CD14-positive monocyte (primary cell): ENCODE data around the gene FBLIM1. TPM values are rescaled to one million over a fixed set of nuclear protein-coding genes. Genes with fewer than 3 reads are reported as not detected.

Experiments used
- DNase-seq, 3 donors: peaks; one replicate each; pipeline ENCODE4 v3.0.0-alpha.2; 2011 to 2022
- H2AFZ ChIP-seq: 2 replicates; pipeline ENCODE4 v1.6.0; 2012; ENCODE audit warnings: mild to moderate bottlenecking, low read depth, low read length, inconsistent platforms; ENCODE audit not compliant: insufficient read depth, poor library complexity, severe bottlenecking
- H3K27ac ChIP-seq, 2 donors: 1 replicate in 1 of 2; 2 replicates in 1 of 2; pipeline ENCODE4 v1.5.1; 2012 to 2013; ENCODE audit warnings: low read length in 2 of 2, control low read depth in 1 of 2, inconsistent platforms in 1 of 2, low read depth in 1 of 2, mild to moderate bottlenecking in 1 of 2
- H3K27me3 ChIP-seq, 2 donors: one replicate each; pipeline versions ENCODE4 v1.6.0 to v1.6.1; 2011 to 2013; ENCODE audit warnings: low read length in 2 of 2; ENCODE audit not compliant: control insufficient read depth in 2 of 2, insufficient read depth in 2 of 2
- H3K36me3 ChIP-seq, 2 donors: replicated peaks in 1 of 2; 1 replicate in 1 of 2; 2 replicates in 1 of 2; pipeline versions ENCODE4 v1.5.1 to v1.6.1; 2012 to 2013; ENCODE audit warnings: low read length in 2 of 2, control low read depth in 1 of 2, inconsistent platforms in 1 of 2, mild to moderate bottlenecking in 1 of 2; ENCODE audit not compliant: insufficient read depth in 2 of 2, control insufficient read depth in 1 of 2
- H3K4me1 ChIP-seq, 2 donors: 1 replicate in 1 of 2; 2 replicates in 1 of 2; pipeline versions ENCODE4 v1.5.1 to v1.6.1; 2012 to 2013; ENCODE audit warnings: low read length in 2 of 2, control low read depth in 1 of 2, inconsistent platforms in 1 of 2, mild to moderate bottlenecking in 1 of 2, moderate library complexity in 1 of 2; ENCODE audit not compliant: insufficient read depth in 2 of 2, control insufficient read depth in 1 of 2
- H3K4me2 ChIP-seq: replicated peaks from 2 replicates; pipeline ENCODE3; 2012; ENCODE audit warnings: low read length, moderate library complexity, mild to moderate bottlenecking; ENCODE audit not compliant: poor library complexity, severe bottlenecking; ENCODE audit errors: extremely low read depth
- H3K4me3 ChIP-seq, 3 experiments: fragments of 200-600 bp in 1 of 3; sonication (generic) in 1 of 3; replicated peaks in 1 of 3; 1 replicate in 2 of 3; 2 replicates in 1 of 3; pipeline ENCODE4 v1.5.1; 2011 to 2013; ENCODE audit warnings: low read length in 3 of 3, mild to moderate bottlenecking in 3 of 3, control low read depth in 2 of 3, low read depth in 2 of 3, inconsistent platforms in 1 of 3, moderate library complexity in 1 of 3
- H3K79me2 ChIP-seq: 2 replicates; pipeline ENCODE4 v1.6.0; 2012; ENCODE audit warnings: mild to moderate bottlenecking, control low read depth, inconsistent platforms, low read length, moderate library complexity; ENCODE audit not compliant: insufficient read depth
- H3K9ac ChIP-seq: 2 replicates; pipeline ENCODE4 v1.6.0; 2017; ENCODE audit warnings: low read length, mild to moderate bottlenecking; ENCODE audit not compliant: insufficient read depth, poor library complexity, severe bottlenecking
- H3K9me3 ChIP-seq, 2 donors: replicated peaks in 1 of 2; 1 replicate in 1 of 2; 2 replicates in 1 of 2; pipeline versions ENCODE4 v1.5.1 to v1.6.1; 2012 to 2013; ENCODE audit warnings: low read length in 2 of 2, control low read depth in 1 of 2; ENCODE audit not compliant: control insufficient read depth in 1 of 2, insufficient read depth in 1 of 2
- H4K20me1 ChIP-seq: 2 replicates; pipeline ENCODE4 v1.6.0; 2012; ENCODE audit warnings: mild to moderate bottlenecking, low read length, control low read depth, moderate library complexity; ENCODE audit not compliant: insufficient read depth
- H3K27ac Mint-ChIP-seq, 7 donors: one replicate each; pipeline ENCODE4 v1.8.0; 2020; ENCODE audit warnings: mild to moderate bottlenecking in 7 of 7, mixed read lengths in 7 of 7, moderate library complexity in 6 of 7, inconsistent platforms in 2 of 7
- H3K27me3 Mint-ChIP-seq, 3 donors: one replicate each; pipeline ENCODE4 v1.8.0; 2021 to 2022; ENCODE audit warnings: low read depth in 3 of 3, mild to moderate bottlenecking in 3 of 3, mixed read lengths in 3 of 3, moderate library complexity in 3 of 3, inconsistent platforms in 1 of 3
- H3K36me3 Mint-ChIP-seq, 2 donors: one replicate each; pipeline ENCODE4 v1.8.0; 2020; ENCODE audit warnings: mixed read lengths in 2 of 2, inconsistent platforms in 1 of 2, mild to moderate bottlenecking in 1 of 2
- H3K4me1 Mint-ChIP-seq: one replicate; pipeline ENCODE4 v1.8.0; 2020; ENCODE audit warnings: mild to moderate bottlenecking, mixed read lengths
- H3K4me3 Mint-ChIP-seq, 2 donors: one replicate each; pipeline ENCODE4 v1.8.0; 2020; ENCODE audit warnings: mild to moderate bottlenecking in 2 of 2, mixed read lengths in 2 of 2, moderate library complexity in 1 of 2
- H3K9me3 Mint-ChIP-seq, 7 donors: one replicate each; pipeline ENCODE4 v1.8.0; 2020 to 2022; ENCODE audit warnings: mixed read lengths in 7 of 7, mild to moderate bottlenecking in 6 of 7, moderate library complexity in 6 of 7, inconsistent platforms in 2 of 7
- CTCF ChIP-seq: fragments of 200-600 bp; IDR thresholded peaks from one replicate; pipeline ENCODE4 v1.8.0; 2022; ENCODE audit warnings: antibody characterized with exemption, mild to moderate bottlenecking
- WGBS: methylation state at CpG from one replicate; pipeline ENCODE4 v1.1.5; 2013; ENCODE audit warnings: missing lambda C conversion rate; ENCODE audit not compliant: insufficient coverage; 5-methylcytosine and 5-hydroxymethylcytosine counted together
- intact Hi-C, 2 donors: fragments of 100-400 bp; cut with micrococcal nuclease; formaldehyde crosslinking; loops; one replicate each; pipeline versions ENCODE4 v1.15.0 to v1.15.1; 2023
- polyA plus RNA-seq, 3 donors: library from polyadenylated mRNA; depleted of rRNA in 1 of 3; unstranded in 2 of 3; stranded (reverse) in 1 of 3; fragments of 300-500 nt in 2 of 3; fragments of >200 nt in 1 of 3; fragmentation: Illumina TruSeq in 2 of 3; gene quantifications; 1 replicate in 2 of 3; 2 replicates in 1 of 3; pipeline ENCODE4 v1.2.3, GENCODE V29; 2012 to 2021

The FBLIM1 gene
- polyA plus RNA-seq, 3 donors = not detected

DNA sequence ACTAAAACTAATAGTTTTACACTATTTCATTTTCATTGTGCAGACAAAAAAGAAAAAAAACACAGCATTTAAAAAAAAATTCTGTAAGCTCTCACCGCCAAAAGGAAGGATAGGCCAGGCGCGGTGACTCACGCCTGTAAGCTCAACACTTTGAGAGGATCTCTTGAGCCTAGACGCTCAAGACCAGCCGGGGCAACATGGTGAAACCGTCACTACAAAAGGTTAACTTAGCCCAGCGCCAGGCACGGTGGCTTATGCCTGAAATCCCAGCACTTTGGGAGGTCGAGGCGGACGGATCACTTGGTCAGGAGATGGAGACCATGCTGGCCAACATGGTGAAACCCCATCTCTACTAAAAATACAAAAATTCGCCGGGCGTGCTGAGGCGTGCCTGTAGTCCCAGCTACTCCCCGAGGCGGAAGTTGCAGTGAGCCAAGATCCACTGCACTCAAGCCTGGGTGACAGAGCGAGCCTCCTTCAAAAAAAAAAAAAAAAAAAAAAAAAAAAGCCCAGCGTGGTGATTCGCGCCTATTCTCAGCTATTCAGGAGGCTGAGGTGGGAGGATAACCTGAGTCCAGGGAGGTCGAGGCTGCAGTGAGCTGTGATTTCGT is 74.6 kb downstream of the FBLIM1 start:
- H3K27me3 Mint-ChIP-seq = peaks cover 0 to 1% (median 0%) of the 10 kb centered on the region in 3 donors
- peak overlapping the region; percentile 56 to 99 for H3K27ac ChIP-seq
- peaks cover 74 to 81% of the 10 kb centered on the region in 2 donors for H3K4me1 ChIP-seq
- peaks cover 64% of the 10 kb centered on the region for H3K4me1 Mint-ChIP-seq
- no peaks in the 10 kb centered on the region for H3K9me3 ChIP-seq
- H3K4me3 Mint-ChIP-seq = peak overlapping the region; percentile 94
- H3K27ac Mint-ChIP-seq = peak overlapping the region; percentile 96 to 99 (median 98)
- peak overlapping the region; percentile 87 for H3K4me2 ChIP-seq
- no peaks in the 10 kb centered on the region for H3K36me3 ChIP-seq
- H3K36me3 Mint-ChIP-seq = peaks cover 5 to 6% of the 10 kb centered on the region in 2 donors
- H3K79me2 ChIP-seq = peaks cover 43% of the 10 kb centered on the region
- H3K9me3 Mint-ChIP-seq = peaks cover 0 to 1% (median 0%) of the 10 kb centered on the region in 7 donors
- no peaks in the 10 kb centered on the region for H4K20me1 ChIP-seq
- intact Hi-C loops = no loop called here
- 76% methylated on average over 8 of the region's 24 CpGs for WGBS
- peak overlapping the region; percentile 99 for H3K9ac ChIP-seq
- no peaks in the 10 kb centered on the region for H3K27me3 ChIP-seq
- peak; percentile 56 to 63 (median 60) for DNase-seq
- H2AFZ ChIP-seq = no peak overlapping the region
- H3K4me3 ChIP-seq = peak overlapping the region; percentile 84 to 98 (median 96)
- no peak for TF ChIP-seq CTCF

DNA sequence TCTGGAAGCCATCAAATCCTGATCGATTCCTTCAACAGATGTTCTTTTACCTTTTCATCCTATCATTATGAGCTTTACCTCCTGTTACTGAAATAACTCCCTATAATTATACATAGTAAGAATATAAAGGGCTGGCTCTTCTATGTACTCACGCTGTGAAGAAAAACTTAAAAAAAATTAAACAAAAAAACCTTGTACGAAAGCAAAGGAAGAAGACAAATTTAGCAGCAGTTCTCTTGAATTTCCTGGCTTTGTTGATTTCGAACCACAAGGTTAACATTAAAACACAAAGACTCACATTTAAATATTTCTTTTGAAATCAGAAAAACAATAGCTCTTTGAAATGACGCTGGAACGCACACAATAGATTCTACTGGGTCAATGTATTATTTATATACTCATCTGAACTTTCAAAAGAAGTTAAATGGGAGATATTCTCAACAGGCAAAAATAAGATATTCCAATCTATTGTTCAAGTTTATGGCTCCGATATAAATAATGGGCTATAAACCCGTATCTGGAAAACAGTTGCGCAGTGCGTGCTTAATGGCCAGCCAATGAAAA is 75.3 kb downstream of the FBLIM1 start:
- peak in 1 of 3 donors; percentile 74 for DNase-seq
- peaks cover 62% of the 10 kb centered on the region for H3K4me1 Mint-ChIP-seq

More for the DNA sequence above, 75.3 kb downstream of the FBLIM1 start:
- no peaks in the 10 kb centered on the region for H3K9me3 ChIP-seq
- no peaks in the 10 kb centered on the region for H3K27me3 ChIP-seq
- H3K4me3 ChIP-seq = peak overlapping the region; percentile 84 to 98 (median 96)
- H3K27me3 Mint-ChIP-seq = peaks cover 0 to 1% (median 0%) of the 10 kb centered on the region in 3 donors
- H3K4me3 Mint-ChIP-seq = peak overlapping the region; percentile 94
- peaks cover 46% of the 10 kb centered on the region for H3K79me2 ChIP-seq
- no peaks in the 10 kb centered on the region for H3K36me3 ChIP-seq
- H4K20me1 ChIP-seq = no peaks in the 10 kb centered on the region
- no peak for TF ChIP-seq CTCF
- peak overlapping the region; percentile 98 to 99 for H3K27ac ChIP-seq
- H3K4me2 ChIP-seq = peak overlapping the region; percentile 87
- H3K27ac Mint-ChIP-seq = peak overlapping the region; percentile 97 to 99 (median 98)
- peaks cover 0 to 1% (median 0%) of the 10 kb centered on the region in 7 donors for H3K9me3 Mint-ChIP-seq
- intact Hi-C loops = loop anchor here (1.0 to 2.0 kb wide), 2 partner anchors 13 to 15 kb away; partner anchors contain the start of gene SPEN (in 1 of the 2)
- peaks cover 5 to 6% of the 10 kb centered on the region in 2 donors for H3K36me3 Mint-ChIP-seq
- H2AFZ ChIP-seq = peak overlapping the region; percentile 75
- H3K9ac ChIP-seq = peak overlapping the region; percentile 99
- peaks cover 69 to 81% of the 10 kb centered on the region in 2 donors for H3K4me1 ChIP-seq
- WGBS = 0% methylated on average over 5 of the region's 10 CpGs
